Measurements from ENCODE around the gene CDC25C.

DNA sequence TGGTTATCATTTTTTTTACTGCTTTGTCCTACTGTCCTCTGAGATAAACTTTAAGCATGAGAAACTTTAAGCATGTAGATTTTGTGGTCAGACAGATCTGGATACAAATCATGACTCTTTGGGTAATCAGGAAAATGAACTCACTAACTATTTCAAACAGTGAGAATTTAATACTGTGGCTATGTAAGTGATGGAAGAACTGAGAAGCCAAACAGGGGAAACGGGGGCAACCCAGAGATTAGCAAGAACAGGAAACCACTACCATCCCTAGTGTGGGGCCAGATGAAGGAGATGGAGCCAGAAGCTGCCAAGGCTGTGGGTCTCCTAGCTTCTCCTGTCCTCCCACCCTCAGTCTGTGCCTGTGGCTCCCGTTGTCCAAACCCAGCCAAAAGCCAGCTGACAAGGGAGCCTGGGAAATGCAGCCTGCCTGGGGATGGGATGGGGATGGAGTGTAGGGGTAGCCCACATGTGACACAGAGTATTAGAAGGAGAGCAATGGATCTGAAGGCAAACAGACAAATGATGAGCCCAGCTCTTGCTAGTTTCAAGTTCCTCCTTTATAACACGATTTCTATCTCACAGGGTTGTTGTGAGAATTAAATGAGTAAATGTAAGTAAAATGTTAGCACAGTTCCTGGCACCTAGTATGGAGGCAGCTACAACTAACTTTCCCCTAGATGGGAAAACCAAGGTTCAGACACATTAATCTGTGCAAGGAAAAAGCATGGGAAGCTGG lies 90.8 kb downstream of the CDC25C start:
- TF ChIP-seq NRF1 (IDR thresholded peaks at IDR 0.05; ENCODE audit: low read depth, low read length) (no peak), EP300 (IDR thresholded peaks at IDR 0.05; ENCODE audit: borderline replicate concordance in 1 of 2, low read depth in 1 of 2, low read length in 1 of 2) (no peak), CTCF (IDR thresholded peaks at IDR 0.05) (no peak), JUND (IDR thresholded peaks at IDR 0.05) (no peak), SIN3A (IDR thresholded peaks at IDR 0.05; ENCODE audit: borderline replicate concordance, low read depth, low read length) (no peak), POLR2AphosphoS5 (IDR thresholded peaks at IDR 0.05; ENCODE audit: low read depth, low read length) (no peak)
- TF ChIP-seq, protein P1, sequence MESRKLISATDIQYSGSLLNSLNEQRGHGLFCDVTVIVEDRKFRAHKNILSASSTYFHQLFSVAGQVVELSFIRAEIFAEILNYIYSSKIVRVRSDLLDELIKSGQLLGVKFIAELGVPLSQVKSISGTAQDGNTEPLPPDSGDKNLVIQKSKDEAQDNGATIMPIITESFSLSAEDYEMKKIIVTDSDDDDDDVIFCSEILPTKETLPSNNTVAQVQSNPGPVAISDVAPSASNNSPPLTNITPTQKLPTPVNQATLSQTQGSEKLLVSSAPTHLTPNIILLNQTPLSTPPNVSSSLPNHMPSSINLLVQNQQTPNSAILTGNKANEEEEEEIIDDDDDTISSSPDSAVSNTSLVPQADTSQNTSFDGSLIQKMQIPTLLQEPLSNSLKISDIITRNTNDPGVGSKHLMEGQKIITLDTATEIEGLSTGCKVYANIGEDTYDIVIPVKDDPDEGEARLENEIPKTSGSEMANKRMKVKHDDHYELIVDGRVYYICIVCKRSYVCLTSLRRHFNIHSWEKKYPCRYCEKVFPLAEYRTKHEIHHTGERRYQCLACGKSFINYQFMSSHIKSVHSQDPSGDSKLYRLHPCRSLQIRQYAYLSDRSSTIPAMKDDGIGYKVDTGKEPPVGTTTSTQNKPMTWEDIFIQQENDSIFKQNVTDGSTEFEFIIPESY (IDR thresholded peaks at IDR 0.05; ENCODE audit: borderline replicate concordance, low read depth) = no peak
- TF ChIP-seq, protein P2, sequence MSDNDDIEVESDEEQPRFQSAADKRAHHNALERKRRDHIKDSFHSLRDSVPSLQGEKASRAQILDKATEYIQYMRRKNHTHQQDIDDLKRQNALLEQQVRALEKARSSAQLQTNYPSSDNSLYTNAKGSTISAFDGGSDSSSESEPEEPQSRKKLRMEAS (IDR thresholded peaks at IDR 0.05; ENCODE audit: low read depth) = no peak
- TF ChIP-seq, protein P3, sequence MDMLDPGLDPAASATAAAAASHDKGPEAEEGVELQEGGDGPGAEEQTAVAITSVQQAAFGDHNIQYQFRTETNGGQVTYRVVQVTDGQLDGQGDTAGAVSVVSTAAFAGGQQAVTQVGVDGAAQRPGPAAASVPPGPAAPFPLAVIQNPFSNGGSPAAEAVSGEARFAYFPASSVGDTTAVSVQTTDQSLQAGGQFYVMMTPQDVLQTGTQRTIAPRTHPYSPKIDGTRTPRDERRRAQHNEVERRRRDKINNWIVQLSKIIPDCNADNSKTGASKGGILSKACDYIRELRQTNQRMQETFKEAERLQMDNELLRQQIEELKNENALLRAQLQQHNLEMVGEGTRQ (IDR thresholded peaks at IDR 0.05; ENCODE audit: borderline replicate concordance, low read depth, low read length) = no peak
- TF ChIP-seq, protein P4, sequence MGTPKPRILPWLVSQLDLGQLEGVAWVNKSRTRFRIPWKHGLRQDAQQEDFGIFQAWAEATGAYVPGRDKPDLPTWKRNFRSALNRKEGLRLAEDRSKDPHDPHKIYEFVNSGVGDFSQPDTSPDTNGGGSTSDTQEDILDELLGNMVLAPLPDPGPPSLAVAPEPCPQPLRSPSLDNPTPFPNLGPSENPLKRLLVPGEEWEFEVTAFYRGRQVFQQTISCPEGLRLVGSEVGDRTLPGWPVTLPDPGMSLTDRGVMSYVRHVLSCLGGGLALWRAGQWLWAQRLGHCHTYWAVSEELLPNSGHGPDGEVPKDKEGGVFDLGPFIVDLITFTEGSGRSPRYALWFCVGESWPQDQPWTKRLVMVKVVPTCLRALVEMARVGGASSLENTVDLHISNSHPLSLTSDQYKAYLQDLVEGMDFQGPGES (IDR thresholded peaks at IDR 0.05; ENCODE audit: low read depth, low read length) = no peak

All from SK-N-SH (cell line).